ENCODE data around the gene KCNJ11. TPM values are rescaled to one million over a fixed set of nuclear protein-coding genes. Genes with fewer than 3 reads are reported as not detected.

KCNJ11 gene
- total RNA-seq, 3 donors from 2014 or later, result 1.2 to 3.9 (median 1.6) TPM

- no peaks in the 10 kb centered on the region for H3K36me3 ChIP-seq (ENCODE audit: low read depth)
- no peak for TF ChIP-seq CTCF (IDR thresholded peaks at IDR 0.05)
- no peak for DNase-seq
- H3K9me3 ChIP-seq, result no peaks in the 10 kb centered on the region
- no peak overlapping the region for H3K4me3 ChIP-seq
- no peaks in the 10 kb centered on the region for H3K4me1 ChIP-seq (ENCODE audit: low read depth)
- intact Hi-C loops (cut with DNase I, micrococcal nuclease), result no loop called here
- no peak for ATAC-seq
Measured at GRCh38 chr11:17394743-17395390, 6.4 kb upstream of the KCNJ11 start.

DNA sequence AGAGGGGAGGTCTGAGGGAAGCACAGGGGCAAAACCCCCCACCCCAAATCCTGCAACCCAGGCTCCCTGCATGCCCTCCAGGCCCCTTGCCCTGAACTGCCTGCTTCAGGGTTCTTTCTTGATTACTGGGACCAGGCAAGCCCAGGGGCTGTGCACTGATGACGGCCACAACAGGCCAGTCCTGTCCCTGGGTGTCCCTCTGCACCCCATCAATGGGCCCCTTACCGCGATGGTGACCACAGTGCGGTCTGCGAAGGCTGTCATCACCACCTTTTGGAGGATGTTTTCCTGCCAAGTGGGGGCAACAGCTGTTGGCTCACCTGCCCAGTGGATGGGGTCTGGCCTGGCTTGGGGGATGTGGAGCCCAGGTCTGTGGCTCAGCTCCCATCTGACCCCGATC, 5.0 kb upstream of the KCNJ11 start:
- intact Hi-C loops (cut with DNase I, micrococcal nuclease), result no loop called here
- H3K9me3 ChIP-seq, result no peaks in the 10 kb centered on the region
- ATAC-seq, result no peak

GRCh38 chr11:17392872-17393271, 4.4 kb upstream of the KCNJ11 start:
- ATAC-seq (no peak), DNase-seq (no peak)
- Histone ChIP-seq H3K4me1 (ENCODE audit: low read depth) (peaks cover 7% of the 10 kb centered on the region), H3K9me3 (no peaks in the 10 kb centered on the region), H3K36me3 (ENCODE audit: low read depth) (no peaks in the 10 kb centered on the region), H3K4me3 (no peak overlapping the region)
- intact Hi-C loops (cut with DNase I, micrococcal nuclease), result no loop called here
- no peak for TF ChIP-seq CTCF (IDR thresholded peaks at IDR 0.05)

More for the DNA sequence above, 5.0 kb upstream of the KCNJ11 start:
- TF ChIP-seq CTCF (IDR thresholded peaks at IDR 0.05), result no peak
- Histone ChIP-seq H3K4me1 (ENCODE audit: low read depth) (peaks cover 6% of the 10 kb centered on the region), H3K36me3 (ENCODE audit: low read depth) (no peaks in the 10 kb centered on the region), H3K4me3 (no peak overlapping the region)
- no peak for DNase-seq

GRCh38 chr11:17391493-17392355, 3.3 kb upstream of the KCNJ11 start:
- TF ChIP-seq CTCF (IDR thresholded peaks at IDR 0.05), result no peak
- H3K4me3 ChIP-seq, result no peak overlapping the region
- H3K36me3 ChIP-seq (ENCODE audit: low read depth), result no peaks in the 10 kb centered on the region
- H3K4me1 ChIP-seq (ENCODE audit: low read depth), result peaks cover 7% of the 10 kb centered on the region
- no peak for DNase-seq
- no peaks in the 10 kb centered on the region for H3K9me3 ChIP-seq
- intact Hi-C loops (cut with DNase I, micrococcal nuclease), result no loop called here
- no peak for ATAC-seq

DNA sequence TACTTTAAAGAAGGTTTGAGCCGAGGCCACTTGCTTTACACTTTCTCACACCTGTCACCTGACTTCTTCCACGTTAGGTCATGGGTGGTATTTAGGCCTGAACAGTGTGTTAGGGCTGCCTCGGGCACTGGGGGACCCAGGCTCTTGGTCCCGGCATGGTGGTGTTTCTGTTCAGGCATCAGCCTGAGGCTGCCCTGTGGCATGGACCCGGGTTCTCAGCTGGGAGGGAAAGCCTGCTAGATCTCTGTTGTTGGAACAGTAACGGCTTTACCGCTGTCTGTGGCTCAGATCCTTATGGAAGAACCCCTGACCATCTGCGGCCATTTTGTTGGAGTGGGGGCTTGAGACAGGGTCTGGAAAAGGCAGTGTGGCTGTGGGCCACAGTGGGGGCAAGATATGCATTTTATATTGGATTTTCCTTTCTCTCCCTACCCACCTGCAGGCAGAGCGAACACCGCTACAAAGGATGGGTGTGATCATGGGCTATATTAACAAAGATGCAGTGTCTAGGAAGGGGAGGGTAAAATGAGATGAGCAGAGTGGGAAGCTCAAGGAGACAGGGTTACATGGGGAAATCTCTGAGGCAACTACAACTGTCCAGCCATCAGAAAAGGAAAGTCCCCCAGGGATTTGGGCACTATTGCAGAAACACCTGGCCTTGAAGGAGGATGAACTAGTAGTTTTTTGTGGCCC, 1.6 kb upstream of the KCNJ11 start:
- no peak for ATAC-seq
- intact Hi-C loops (cut with DNase I, micrococcal nuclease), result no loop called here
- TF ChIP-seq CTCF (IDR thresholded peaks at IDR 0.05), result no peak
- Histone ChIP-seq H3K9me3 (no peaks in the 10 kb centered on the region), H3K4me1 (ENCODE audit: low read depth) (peaks cover 7% of the 10 kb centered on the region), H3K36me3 (ENCODE audit: low read depth) (no peaks in the 10 kb centered on the region), H3K4me3 (no peak overlapping the region)
- no peak for DNase-seq

Measured in mucosa of descending colon (tissue), 3 donors.